ENCODE measurements around the gene FXYD2.
"Not testable (repeated sequence)": the region's sequence is repeated elsewhere in the genome, so short reads cannot be mapped to it uniquely, and the experiment has no call there.

The FXYD2 gene

GRCh38 chr11:117824571-117825537 is at the start of gene FXYD2:
Gene FXYD2 (minus strand): TSS chr11:117824744. CDS start chr11:117824678, 66 bp downstream.
- no peak for DNase-seq (ENCODE audit: low read depth)

- DNase-seq (ENCODE audit: low read depth): no peak
Observed at GRCh38 chr11:117873828-117874125, 49.2 kb upstream of the FXYD2 start.

GRCh38 chr11:117872975-117873827 is 48.7 kb upstream of the FXYD2 start:
- no peak for DNase-seq (ENCODE audit: low read depth)

DNA sequence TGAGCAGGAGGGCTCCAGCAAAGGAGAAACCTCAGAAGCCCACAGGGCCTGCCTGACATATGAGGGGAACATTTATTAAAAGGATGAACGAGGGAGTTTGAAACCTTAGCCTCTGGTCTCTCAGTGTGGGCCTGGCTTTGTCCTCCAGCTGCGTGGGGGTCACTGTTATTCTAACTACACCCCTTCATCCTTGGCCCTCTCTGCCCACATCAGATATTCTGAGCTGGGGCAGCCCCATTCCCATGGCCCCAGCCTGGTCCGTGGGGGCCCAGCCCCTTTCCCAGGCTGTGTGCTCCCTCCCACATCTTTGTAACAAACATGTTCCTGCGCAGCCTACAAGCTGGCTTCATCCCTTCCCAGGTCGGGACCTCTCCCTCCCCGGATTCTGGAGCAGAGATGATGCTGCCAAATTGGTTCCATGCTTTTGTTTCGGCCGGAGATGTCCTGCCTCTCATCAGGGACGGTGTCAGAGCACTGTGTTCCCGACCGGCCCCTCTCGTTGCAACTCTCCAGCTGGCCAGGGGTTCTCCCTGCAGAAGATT is 47.9 kb upstream of the FXYD2 start:
- no peak for DNase-seq (ENCODE audit: low read depth)

- DNase-seq (ENCODE audit: low read depth): no peak
Observed at GRCh38 chr11:117871784-117872183, 47.2 kb upstream of the FXYD2 start.

DNA sequence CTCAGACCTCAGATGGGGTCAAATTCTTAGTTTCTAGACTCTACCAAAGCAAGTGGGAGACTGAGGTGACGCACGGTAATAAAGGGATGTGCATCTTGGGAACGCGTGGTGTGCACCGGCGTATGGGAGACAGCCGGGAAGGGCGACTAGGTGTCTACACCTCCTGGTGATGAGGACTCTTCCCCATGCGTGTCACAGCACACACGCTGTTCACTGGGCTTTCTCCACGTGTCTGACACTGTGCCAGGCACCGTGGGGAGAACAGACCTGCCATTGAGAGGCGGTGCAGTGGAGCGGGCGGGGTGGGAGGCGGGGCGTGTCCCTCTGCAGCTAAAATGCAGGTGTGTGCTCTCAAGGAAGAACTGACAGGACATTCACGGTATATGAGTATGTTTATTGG is 46.6 kb upstream of the FXYD2 start:
- DNase-seq (ENCODE audit: low read depth): no peak

DNA sequence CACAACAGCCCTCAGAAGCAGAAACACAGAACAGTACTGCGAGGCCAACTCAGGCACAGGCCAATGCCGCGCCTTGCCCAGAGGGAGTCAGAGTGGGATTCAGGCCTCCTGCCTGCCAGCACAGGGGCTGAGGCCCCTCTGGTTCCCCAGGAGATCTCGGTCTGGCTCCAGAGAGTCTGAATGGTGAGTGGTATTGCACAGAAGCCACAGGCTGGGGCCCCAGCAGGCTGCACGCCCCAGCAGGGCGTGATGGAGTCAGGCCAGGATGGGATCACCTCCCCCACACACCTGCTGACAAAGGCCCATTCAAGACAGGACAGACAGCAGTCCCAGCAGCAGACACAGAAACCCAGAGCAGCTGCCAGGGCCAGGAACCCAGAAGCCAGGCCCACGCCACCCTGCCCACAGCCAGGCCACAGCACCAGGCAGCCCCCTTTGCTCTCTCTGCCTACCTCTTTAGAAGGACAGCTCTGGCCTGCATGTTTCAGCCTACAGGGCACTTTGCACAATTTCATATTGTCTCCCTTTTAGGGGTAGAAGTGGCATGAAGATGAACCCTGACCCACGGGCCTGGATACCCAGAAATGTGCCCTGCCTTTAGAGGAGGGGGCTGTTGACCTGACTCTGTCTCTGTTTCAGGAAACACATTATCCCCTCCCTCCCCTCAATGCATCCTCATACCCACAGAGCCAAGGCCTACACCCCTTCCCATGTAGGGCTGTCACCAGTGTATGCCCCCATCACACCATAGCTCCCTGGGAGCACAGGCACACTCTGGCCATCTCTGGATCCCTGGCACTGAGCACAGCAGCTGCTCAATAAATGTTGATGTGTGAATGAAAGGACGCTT is 45.8 kb upstream of the FXYD2 start:
- no peak for DNase-seq (ENCODE audit: low read depth)

- DNase-seq (ENCODE audit: low read depth): no peak
Observed at GRCh38 chr11:117869604-117870003, 45.1 kb upstream of the FXYD2 start.

GRCh38 chr11:117868815-117869561 is 44.4 kb upstream of the FXYD2 start:
- no peak for DNase-seq (ENCODE audit: low read depth)

GRCh38 chr11:117868088-117868487 is 43.5 kb upstream of the FXYD2 start:
- no peak for DNase-seq (ENCODE audit: low read depth)

GRCh38 chr11:117866526-117866925 is 42.0 kb upstream of the FXYD2 start:
- DNase-seq (ENCODE audit: low read depth): no peak

- not testable (repeated sequence) for DNase-seq (ENCODE audit: low read depth)
Observed at GRCh38 chr11:117865546-117865945, 41.0 kb upstream of the FXYD2 start.

DNA sequence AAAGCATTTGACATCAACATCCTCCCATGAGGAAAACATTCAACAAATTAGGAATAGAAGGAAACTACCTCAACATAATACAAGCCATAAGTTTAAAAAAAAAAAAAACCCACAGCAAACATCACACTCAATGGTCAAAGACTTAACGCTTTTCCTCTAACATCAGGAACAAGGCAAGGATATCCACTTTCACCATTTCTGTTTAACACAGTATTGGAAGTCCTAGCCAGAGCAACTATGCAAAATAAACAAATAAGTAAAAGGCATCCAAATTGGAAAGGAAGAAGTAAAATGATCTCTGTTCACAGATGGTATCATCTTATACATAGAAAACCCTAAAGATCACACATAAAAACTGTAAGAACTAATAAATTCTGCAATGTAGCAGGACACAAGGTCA is 38.8 kb upstream of the FXYD2 start:
- DNase-seq (ENCODE audit: low read depth): no peak

DNA sequence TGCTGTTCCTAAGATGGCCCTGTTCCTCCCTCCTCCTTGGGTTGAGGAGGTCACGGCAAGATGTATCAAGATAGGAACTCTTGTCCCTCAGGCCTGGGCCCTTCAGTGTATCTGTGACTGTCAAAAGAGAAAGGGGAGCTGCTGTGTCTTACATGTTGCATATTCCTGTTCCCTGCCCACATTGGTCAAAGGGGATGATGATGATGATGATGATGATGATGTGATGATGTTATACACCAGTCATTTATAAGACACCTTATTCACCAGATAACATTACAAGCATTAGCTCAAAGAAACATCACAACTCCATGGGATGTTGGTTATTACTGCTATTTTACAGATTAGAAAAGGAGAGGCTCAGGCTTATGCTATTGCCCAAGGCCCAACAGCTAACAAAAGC is 38.2 kb upstream of the FXYD2 start:
- DNase-seq (ENCODE audit: low read depth): no peak

DNA sequence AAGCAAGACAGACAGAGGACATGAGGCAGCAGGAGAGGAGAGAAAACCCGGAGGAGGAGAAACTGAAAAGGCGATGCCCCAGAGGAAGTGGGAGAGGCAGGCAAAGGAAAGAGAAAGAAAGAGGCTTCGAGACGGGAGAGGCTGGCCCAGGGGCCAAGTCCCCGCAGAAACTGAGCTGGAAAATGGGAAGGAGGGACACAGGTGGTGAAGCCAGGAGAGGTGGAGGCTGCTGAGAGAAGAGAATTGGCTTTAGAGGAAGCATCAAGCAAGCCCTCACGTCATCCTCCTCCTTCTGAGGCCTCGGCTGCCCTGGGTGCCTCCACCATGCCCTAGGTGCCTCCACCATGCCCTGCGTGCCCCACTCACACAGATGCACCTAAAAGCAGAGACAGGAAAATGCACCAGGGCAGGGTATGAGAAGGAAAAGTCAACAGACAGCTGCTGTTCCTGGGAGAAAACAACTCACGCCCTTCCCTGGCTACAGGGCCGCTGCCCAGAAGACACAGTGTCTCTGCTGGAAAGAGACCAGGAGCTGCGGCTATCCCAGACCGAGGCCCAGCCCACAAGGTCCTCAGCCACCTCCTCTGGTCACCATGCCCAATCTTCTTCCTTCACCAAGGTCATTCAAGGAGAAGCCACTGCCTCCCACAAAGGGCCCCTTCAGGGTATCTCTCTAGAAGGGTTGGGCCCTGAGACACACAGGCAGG is 37.6 kb upstream of the FXYD2 start:
- no peak for DNase-seq (ENCODE audit: low read depth)

DNA sequence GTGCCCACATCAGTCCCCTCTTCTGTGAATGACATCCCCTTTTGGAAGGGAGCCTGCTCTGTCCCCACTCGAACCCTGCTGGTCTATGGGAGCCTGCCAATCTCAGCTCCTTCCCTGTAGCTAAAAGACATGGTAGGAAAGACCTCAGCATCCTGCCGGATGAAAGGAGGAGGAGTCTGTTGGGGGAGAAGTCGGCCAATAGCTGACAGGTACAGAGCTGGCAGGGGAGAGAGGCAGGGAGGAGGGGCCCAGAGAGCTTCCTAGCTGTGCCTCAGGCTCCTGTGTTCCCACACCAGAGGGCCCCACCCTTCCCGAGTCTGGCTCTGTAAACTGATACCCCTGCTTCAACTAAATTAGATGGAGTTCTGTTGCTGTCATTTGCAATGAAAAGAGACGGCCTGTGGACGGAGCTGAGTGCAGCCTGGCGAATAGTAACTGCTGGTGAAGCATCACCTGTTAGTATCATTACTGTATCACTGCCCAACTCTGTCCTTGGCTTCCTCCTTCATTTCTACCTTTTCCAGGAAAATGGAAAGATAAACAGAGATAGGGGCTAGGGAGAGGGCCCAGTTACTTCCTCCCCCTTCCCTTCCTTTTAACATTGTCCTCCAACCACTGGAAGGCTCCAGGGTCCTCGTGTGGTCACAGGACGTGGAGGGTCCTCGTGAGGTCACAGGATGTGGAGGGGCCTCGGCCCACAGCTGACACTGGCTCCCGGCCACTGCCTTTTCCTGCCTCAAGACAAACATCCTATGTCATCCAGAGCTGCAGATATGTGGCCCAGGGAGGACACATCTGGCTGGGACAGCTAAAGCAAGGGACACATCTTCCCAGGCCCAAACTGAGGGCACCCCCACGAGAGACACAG is 36.8 kb upstream of the FXYD2 start:
- no peak for DNase-seq (ENCODE audit: low read depth)

GRCh38 chr11:117860139-117860538 is 35.6 kb upstream of the FXYD2 start:
- DNase-seq (ENCODE audit: low read depth): no peak

GRCh38 chr11:117859488-117860112 is 35.1 kb upstream of the FXYD2 start:
- no peak for DNase-seq (ENCODE audit: low read depth)

DNA sequence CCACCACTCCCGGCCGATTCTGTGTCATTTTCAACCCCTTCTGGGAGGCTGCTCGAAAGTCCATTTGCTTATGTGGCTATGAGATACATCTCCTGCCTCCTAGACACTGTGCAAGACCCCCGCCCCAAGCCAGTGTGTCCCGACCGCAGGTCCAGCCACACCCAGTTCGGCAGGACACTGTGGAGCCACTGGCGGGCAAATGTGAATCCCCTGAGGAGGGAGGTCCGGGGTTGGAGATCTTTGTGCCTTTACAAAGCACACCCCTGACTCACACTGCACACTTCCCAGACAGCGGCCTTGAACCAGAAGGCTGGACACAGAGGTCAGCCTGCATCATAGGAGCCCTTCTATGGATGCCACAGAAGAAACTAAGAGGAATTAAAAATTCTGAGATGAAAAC is 34.5 kb upstream of the FXYD2 start:
- no peak for DNase-seq (ENCODE audit: low read depth)
